H1 (cell line): ENCODE data around the gene POLD4. TPM values are rescaled to one million over a fixed set of nuclear protein-coding genes. Genes with fewer than 3 reads are reported as not detected.
A peak's percentile ranks its signal among the peaks of the same experiment; 100 is the strongest.

Source experiments
- CBX5 ChIP-seq: fragments of 300-800, 300-1000 bp; sonication (generic); IDR thresholded peaks from 2 replicates; pipeline ENCODE4 v1.7.1; 2016; ENCODE audit warnings: antibody characterized with exemption, low read length, low read depth
- CHD2 ChIP-seq: IDR thresholded peaks from 2 replicates; pipeline ENCODE4 v1.6.1; 2012; ENCODE audit warnings: low read length, improper control_type of control experiment
- CTCF ChIP-seq, 3 experiments: IDR thresholded peaks; 1 replicate in 2 of 3; 2 replicates in 1 of 3; pipeline versions ENCODE4 v1.5.1 to v1.6.1; 2011; ENCODE audit warnings: low read length in 3 of 3, mild to moderate bottlenecking in 3 of 3, inconsistent platforms in 2 of 3, low read depth in 1 of 3, moderate library complexity in 1 of 3; ENCODE audit not compliant: insufficient read depth in 1 of 3; ENCODE audit errors: control extremely low read depth in 1 of 3
- EGR1 ChIP-seq: IDR thresholded peaks from 2 replicates; pipeline ENCODE4 v1.6.1; 2011; ENCODE audit warnings: low read depth, low read length, borderline replicate concordance
- EZH2 ChIP-seq: fragments of 200-600 bp; sonication (generic); IDR thresholded peaks from 2 replicates; pipeline ENCODE4 v1.7.1; 2012; ENCODE audit warnings: low read depth, mild to moderate bottlenecking, moderate library complexity, low read length, inconsistent platforms; ENCODE audit not compliant: severe bottlenecking
- GTF2F1 ChIP-seq: IDR thresholded peaks from 2 replicates; pipeline ENCODE4 v1.6.1; 2012; ENCODE audit warnings: low read depth, low read length, improper control_type of control experiment, borderline replicate concordance
- JUND ChIP-seq: IDR thresholded peaks from 2 replicates; pipeline ENCODE4 v1.6.1; 2011; ENCODE audit warnings: mild to moderate bottlenecking, improper control_type of control experiment, low read length
- KDM4A ChIP-seq: IDR thresholded peaks from one replicate; pipeline ENCODE4 v1.7.1; 2012; ENCODE audit warnings: low read depth, mild to moderate bottlenecking, moderate library complexity, low read length, inconsistent platforms; ENCODE audit not compliant: severe bottlenecking
- KDM5A ChIP-seq: fragments of 200-600 bp; IDR thresholded peaks from 2 replicates; pipeline ENCODE4 v1.7.1; 2012; ENCODE audit warnings: mild to moderate bottlenecking, low read length, inconsistent platforms, mixed read lengths
- MAFK ChIP-seq: IDR thresholded peaks from 2 replicates; pipeline ENCODE4 v1.6.1; 2012; ENCODE audit warnings: low read depth, mild to moderate bottlenecking, improper control_type of control experiment, low read length
- PHF8 ChIP-seq: fragments of 200-600 bp; sonication (generic); conservative IDR thresholded peaks from 2 replicates; pipeline ENCODE4 v1.7.1; 2012; ENCODE audit warnings: low read depth, mild to moderate bottlenecking, inconsistent platforms, low read length, moderate library complexity
- RFX5 ChIP-seq: IDR thresholded peaks from 2 replicates; pipeline ENCODE4 v1.6.1; 2011; ENCODE audit warnings: low read depth, low read length, improper control_type of control experiment, borderline replicate concordance
- RXRA ChIP-seq: IDR thresholded peaks from 2 replicates; pipeline ENCODE4 v1.6.1; 2011; ENCODE audit warnings: low read depth, mild to moderate bottlenecking, low read length, moderate library complexity; ENCODE audit not compliant: insufficient read depth
- SAP30 ChIP-seq: fragments of 300-600 bp; sonication (generic); IDR thresholded peaks from 2 replicates; pipeline ENCODE4 v1.7.1; 2012; ENCODE audit warnings: low read length, moderate library complexity, mild to moderate bottlenecking, inconsistent platforms; ENCODE audit not compliant: insufficient read depth, insufficient replicate concordance
- SIN3A ChIP-seq, 2 experiments: IDR thresholded peaks in 1 of 2; conservative IDR thresholded peaks in 1 of 2; 2 replicates each; pipeline ENCODE4 v1.6.1; 2011 to 2012; ENCODE audit warnings: low read length in 2 of 2, improper control_type of control experiment in 1 of 2, low read depth in 1 of 2, mild to moderate bottlenecking in 1 of 2
- SIRT6 ChIP-seq: IDR thresholded peaks from one replicate; pipeline ENCODE4 v1.7.1; 2012; ENCODE audit warnings: low read length, inconsistent platforms
- SIX5 ChIP-seq: IDR thresholded peaks from 2 replicates; pipeline ENCODE4 v1.6.1; 2011; ENCODE audit warnings: mild to moderate bottlenecking, low read depth, low read length
- SP2 ChIP-seq: IDR thresholded peaks from 2 replicates; pipeline ENCODE4 v1.6.1; 2012; ENCODE audit warnings: mild to moderate bottlenecking, low read length, inconsistent platforms
- SP4 ChIP-seq: IDR thresholded peaks from 2 replicates; pipeline ENCODE4 v1.6.1; 2012; ENCODE audit warnings: low read length, inconsistent platforms
- SUZ12 ChIP-seq: fragments of 200-600 bp; sonication (generic); IDR thresholded peaks from 2 replicates; pipeline ENCODE4 v1.6.1; 2012; ENCODE audit warnings: mild to moderate bottlenecking, inconsistent platforms, low read length, moderate library complexity, mixed read lengths
- TAF1 ChIP-seq: IDR thresholded peaks from 2 replicates; pipeline ENCODE4 v1.6.1; 2011; ENCODE audit warnings: mild to moderate bottlenecking, low read depth, low read length
- TAF7 ChIP-seq: optimal IDR thresholded peaks from 2 replicates; pipeline ENCODE3; 2011; ENCODE audit warnings: low read depth, mild to moderate bottlenecking, inconsistent platforms, low read length, moderate library complexity, borderline replicate concordance
- polyA plus RNA-seq, 7 experiments: library from polyadenylated mRNA; depleted of rRNA in 3 of 7; stranded (reverse) in 5 of 7; unstranded in 2 of 7; fragments of >200 nt in 5 of 7; fragments of 200-250 nt in 2 of 7; gene quantifications; 1 replicate in 5 of 7; 2 replicates in 1 of 7; 4 replicates in 1 of 7; pipeline versions ENCODE4 v1.2.1 to v1.2.3, GENCODE V29; 2011 to 2013; ENCODE audit warnings: missing spikeins in 2 of 7, mixed read lengths in 2 of 7
- total RNA-seq: library from RNA; stranded (reverse); fragmentation: NEBNext Ultra II Directional; extraction: Animal tissue kit (Norgen Biotek cat#: 25700); gene quantifications from 2 replicates; pipeline ENCODE4 v1.2.1, GENCODE V29; 2021

The POLD4 gene
- total and polyA plus RNA-seq, 2 of the 8 experiments (the other 6 are each of a cell fraction or from before 2014, with no cell fraction given): 21.2 to 46.7 TPM

GRCh38 chr11:67317205-67317887 is 36.0 kb downstream of the POLD4 start (continued):
- no peak for TF ChIP-seq MAFK
- peak; percentile 79 for TF ChIP-seq KDM4A
- no peak for TF ChIP-seq EZH2
- no peak for TF ChIP-seq CHD2
- TF ChIP-seq SP2: no peak
- peak; percentile 41; the same call in 1 of the 2 replicates for TF ChIP-seq SP4
- no peak for TF ChIP-seq SAP30
- TF ChIP-seq KDM5A: no peak
- no peak for TF ChIP-seq GTF2F1
- peak; percentile 81 for TF ChIP-seq SIX5
- TF ChIP-seq CTCF (IDR thresholded peaks at IDR 0.05; ENCODE audit: control extremely low read depth in 1 of 3, insufficient read depth in 1 of 3, low read depth in 1 of 3, low read length in 3 of 3): peak; percentile 89 to 93 (median 92)
- no peak for TF ChIP-seq SUZ12
- no peak; the same call in 1 of the 2 replicates for TF ChIP-seq PHF8
- TF ChIP-seq CBX5: no peak
- no peak; the same call in 1 of the 2 replicates for TF ChIP-seq JUND
- no peak for TF ChIP-seq EGR1
- TF ChIP-seq TAF7: no peak
- TF ChIP-seq RXRA: no peak
- TF ChIP-seq SIRT6: no peak
- no peak for TF ChIP-seq RFX5
- peak in 1 of 2 experiments; percentile 95; a peak in 2 of 4 replicates for TF ChIP-seq SIN3A (conservative IDR thresholded peaks at IDR 0.05 in 1 of 2, IDR thresholded peaks at IDR 0.05 in 1 of 2; ENCODE audit: low read depth in 1 of 2, low read length in 2 of 2)
- peak; percentile 47; the same call in 1 of the 2 replicates for TF ChIP-seq TAF1
